AG04450 (cell line): ENCODE data around the gene ARIH2. TPM values are rescaled to one million over a fixed set of nuclear protein-coding genes. Genes with fewer than 3 reads are reported as not detected.

Source experiments
- CTCF ChIA-PET: fragments of 300-600, 350-600 bp; formaldehyde crosslinking; extraction: SDS; loops from one replicate; lab custom pipeline; 2022; ENCODE audit warnings: antibody characterized with exemption, inconsistent platforms; lab: Charles Lee
- POLR2A ChIA-PET: fragments of 350-600 bp; formaldehyde crosslinking; extraction: SDS; loops from one replicate; lab custom pipeline; 2021; ENCODE audit warnings: antibody characterized with exemption, inconsistent platforms; lab: Yijun Ruan, JAX
- DNase-seq: peaks from one replicate; pipeline ENCODE4 v3.0.0-alpha.2; 2011; ENCODE audit warnings: low read depth, low spot score
- H3K27ac ChIP-seq: one replicate; pipeline ENCODE4 v1.5.1; 2012; ENCODE audit warnings: low read depth, low read length, control low read depth
- H3K27me3 ChIP-seq: one replicate; pipeline ENCODE4 v1.6.0; 2012; ENCODE audit warnings: low read length; ENCODE audit not compliant: control insufficient read depth, insufficient read depth
- H3K4me3 ChIP-seq: 2 replicates; pipeline ENCODE4 v1.5.1; 2011; ENCODE audit warnings: mild to moderate bottlenecking, low read depth, low read length, control low read depth
- H3K9me3 ChIP-seq: 2 replicates; pipeline ENCODE4 v1.5.1; 2012; ENCODE audit warnings: low read length; ENCODE audit not compliant: control insufficient read depth, insufficient read depth
- CTCF ChIP-seq: IDR thresholded peaks from 2 replicates; pipeline ENCODE4 v1.5.1; 2011; ENCODE audit warnings: low read depth, low read length, control low read depth, inconsistent platforms
- polyA plus RNA-seq: library from polyadenylated mRNA; depleted of rRNA; stranded (reverse); fragments of >200 nt; gene quantifications from 2 replicates; pipeline ENCODE4 v1.2.3, GENCODE V29; 2011

ARIH2 gene
- polyA plus RNA-seq, 1 experiment: 77.5 TPM

GRCh38 chr3:49022688-49023171, 104.1 kb downstream of the ARIH2 start:
- ChIA-PET CTCF (interaction anchor here (0.7 to 3.8 kb wide), 16 partner anchors 9 to 95 kb away, joined by 3 to 24 read pairs (median 4); partner anchors contain the start of genes P4HTM, QRICH1 and WDR6), POLR2A (interaction anchor here (0.7 to 4.1 kb wide), 7 partner anchors 9 to 447 kb away, joined by 3 to 74 read pairs (median 6); partner anchors contain the start of genes DAG1, P4HTM, QRICH1 and USP19)
- Histone ChIP-seq H3K9me3 (no peaks in the 10 kb centered on the region; the same call in 1 of the 2 replicates), H3K27ac (peak overlapping the region; percentile 90), H3K27me3 (no peaks in the 10 kb centered on the region), H3K4me3 (peak overlapping the region; percentile 98)
- no peak for TF ChIP-seq CTCF
- DNase-seq: no peak

GRCh38 chr3:49023775-49024174, 105.1 kb downstream of the ARIH2 start:
- Histone ChIP-seq H3K9me3 (no peaks in the 10 kb centered on the region; the same call in 1 of the 2 replicates), H3K27ac (no peak overlapping the region), H3K4me3 (no peak overlapping the region), H3K27me3 (no peaks in the 10 kb centered on the region)
- TF ChIP-seq CTCF: no peak
- ChIA-PET CTCF (interaction anchor here (1.0 kb wide), 1 partner anchor 10 kb away, joined by 3 read pairs; no protein-coding TSS in a partner anchor), POLR2A (interaction anchor here (0.7 to 4.1 kb wide), 3 partner anchors 8 to 70 kb away, joined by 3 to 74 read pairs (median 4); partner anchors contain the start of genes QRICH1 and WDR6)
- DNase-seq: no peak

GRCh38 chr3:49024449-49024848, 105.8 kb downstream of the ARIH2 start:
- no peaks in the 10 kb centered on the region; the same call in 1 of the 2 replicates for H3K9me3 ChIP-seq
- no peak overlapping the region for H3K27ac ChIP-seq
- CTCF ChIA-PET: interaction anchor here (1.0 kb wide), 1 partner anchor 11 kb away, joined by 3 read pairs; no protein-coding TSS in a partner anchor
- H3K4me3 ChIP-seq: no peak overlapping the region
- no peak for TF ChIP-seq CTCF
- POLR2A ChIA-PET: no interaction called here
- no peaks in the 10 kb centered on the region for H3K27me3 ChIP-seq
- DNase-seq: no peak

GRCh38 chr3:49025005-49025792, 106.6 kb downstream of the ARIH2 start:
- no peak for TF ChIP-seq CTCF
- Histone ChIP-seq H3K27me3 (no peaks in the 10 kb centered on the region), H3K27ac (no peak overlapping the region), H3K4me3 (no peak overlapping the region), H3K9me3 (no peaks in the 10 kb centered on the region; the same call in 1 of the 2 replicates)
- CTCF ChIA-PET: interaction anchor here (1.0 kb wide), 1 partner anchor 12 kb away, joined by 3 read pairs; no protein-coding TSS in a partner anchor
- POLR2A ChIA-PET: no interaction called here
- DNase-seq: no peak
